ENCODE data around the gene SHROOM2.

SHROOM2 gene

DNA sequence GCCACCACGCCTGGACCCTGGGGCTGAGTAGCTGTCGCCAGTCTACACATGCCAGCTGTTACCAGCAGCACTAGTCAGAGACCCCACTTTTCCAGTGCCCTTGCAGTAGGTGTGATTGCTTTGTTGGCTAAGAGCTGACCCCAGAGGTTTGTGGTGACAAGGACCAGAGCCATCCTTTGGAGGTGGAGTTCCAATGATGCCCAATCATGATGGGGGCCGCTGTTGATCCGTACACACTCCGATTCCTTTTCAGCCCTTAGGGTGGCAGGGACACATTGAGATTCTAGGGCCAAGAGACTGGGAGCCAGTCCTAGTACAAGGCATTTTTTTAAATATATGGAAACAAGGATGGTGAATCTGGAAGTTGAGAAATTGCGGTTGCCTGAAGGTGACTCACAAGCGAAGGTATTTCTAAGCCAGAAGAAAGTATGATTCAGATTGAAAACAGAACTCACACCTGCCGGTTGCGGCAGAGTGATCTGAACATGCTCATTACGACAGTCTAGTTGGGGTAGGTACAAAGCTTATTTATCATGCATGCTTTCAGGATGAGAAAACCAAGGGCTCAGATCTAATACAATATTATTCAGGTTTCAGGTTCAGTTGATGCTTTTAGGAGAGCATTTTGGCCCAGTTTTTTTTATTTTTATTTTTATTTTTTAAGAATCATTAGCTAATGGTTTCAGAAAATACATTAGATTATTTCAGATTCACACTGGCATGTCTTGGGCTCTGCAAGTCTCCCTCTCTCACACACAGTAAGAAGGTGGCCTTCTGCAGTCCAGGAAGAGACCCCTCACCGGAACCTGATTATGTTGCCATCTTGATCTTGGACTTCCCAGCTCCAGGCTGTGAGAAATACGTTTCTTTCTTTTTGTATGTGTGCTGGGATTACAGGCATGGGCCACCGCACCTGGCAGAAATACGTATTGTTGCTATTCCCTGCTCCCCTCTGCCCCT lies 43.4 kb downstream of the SHROOM2 start:
- CTCF ChIA-PET, result no interaction called here
- POLR2A ChIA-PET, result no interaction called here
- DNase-seq (ENCODE audit: extremely low spot score), result no peak
- TF ChIP-seq ARNT (IDR thresholded peaks at IDR 0.05), result no peak
- TF ChIP-seq LEF1 (IDR thresholded peaks at IDR 0.05; ENCODE audit: borderline replicate concordance), result no peak
- TF ChIP-seq CTBP1 (IDR thresholded peaks at IDR 0.05; ENCODE audit: borderline replicate concordance), result no peak
- TF ChIP-seq SUZ12 (IDR thresholded peaks at IDR 0.05), result no peak
- TF ChIP-seq ZNF384 (IDR thresholded peaks at IDR 0.05), result no peak
- TF ChIP-seq PKNOX1 (IDR thresholded peaks at IDR 0.05), result no peak
- no peak for TF ChIP-seq FOXK2 (IDR thresholded peaks at IDR 0.05)
- no peak for TF ChIP-seq BHLHE40 (IDR thresholded peaks at IDR 0.05; ENCODE audit: borderline replicate concordance)
- no peak for TF ChIP-seq FOXM1 (IDR thresholded peaks at IDR 0.05; ENCODE audit: borderline replicate concordance)
- no peak for TF ChIP-seq ELF4 (IDR thresholded peaks at IDR 0.05)
- no peak for TF ChIP-seq L3MBTL2 (conservative IDR thresholded peaks at IDR 0.05)
- no peak for TF ChIP-seq HDGF (IDR thresholded peaks at IDR 0.05; ENCODE audit: borderline replicate concordance)
- TF ChIP-seq NFRKB (IDR thresholded peaks at IDR 0.05), result no peak

GRCh38 chrX:9832811-9833210 lies 46.6 kb downstream of the SHROOM2 start:
- CTCF ChIA-PET, result no interaction called here
- no peak for DNase-seq (ENCODE audit: extremely low spot score)
- TF ChIP-seq HDGF (IDR thresholded peaks at IDR 0.05; ENCODE audit: borderline replicate concordance), result no peak
- POLR2A ChIA-PET, result no interaction called here

DNA sequence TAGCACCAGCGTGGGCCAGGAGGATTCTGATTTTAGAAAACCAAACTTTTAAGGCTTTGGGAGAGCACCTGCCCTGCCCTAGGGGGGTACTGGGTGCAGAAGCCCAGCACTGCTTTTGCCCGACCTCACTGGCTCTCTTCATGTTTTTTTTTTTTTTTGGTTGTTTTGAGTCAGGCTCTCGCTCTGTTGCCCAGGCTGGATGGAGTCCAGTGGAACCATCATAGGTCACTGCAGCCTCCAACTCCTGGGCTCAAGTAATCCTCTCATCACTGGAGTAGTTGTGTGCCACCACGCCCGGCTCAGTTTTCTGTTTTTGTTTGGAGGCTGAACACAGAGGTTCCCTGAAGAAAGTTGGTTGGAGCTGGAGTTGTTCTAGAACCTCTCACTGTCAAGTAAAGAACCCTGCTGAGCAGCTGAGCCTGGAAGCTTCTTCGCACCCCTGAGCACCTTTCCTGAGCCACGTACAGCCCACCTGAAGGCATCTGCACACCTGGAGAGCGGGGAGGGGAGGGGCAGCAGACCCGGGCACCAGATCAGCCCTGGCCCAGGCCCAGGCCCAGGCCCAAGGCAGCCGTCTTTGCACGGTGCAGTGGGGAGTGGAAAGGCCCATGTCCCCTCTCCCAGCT lies 49.5 kb downstream of the SHROOM2 start:
- DNase-seq (ENCODE audit: extremely low spot score), result no peak
- ChIA-PET POLR2A (no interaction called here), CTCF (interaction anchor here (0.6 kb wide), 1 partner anchor 36 kb away, joined by 3 read pairs; no protein-coding TSS in a partner anchor)
- TF ChIP-seq L3MBTL2 (conservative IDR thresholded peaks at IDR 0.05), result no peak
- no peak for TF ChIP-seq PKNOX1 (IDR thresholded peaks at IDR 0.05)
- no peak for TF ChIP-seq SUZ12 (IDR thresholded peaks at IDR 0.05)
- TF ChIP-seq FOXM1 (IDR thresholded peaks at IDR 0.05; ENCODE audit: borderline replicate concordance), result no peak
- no peak for TF ChIP-seq NFRKB (IDR thresholded peaks at IDR 0.05)
- TF ChIP-seq CTBP1 (IDR thresholded peaks at IDR 0.05; ENCODE audit: borderline replicate concordance), result no peak
- no peak for TF ChIP-seq LEF1 (IDR thresholded peaks at IDR 0.05; ENCODE audit: borderline replicate concordance)
- TF ChIP-seq FOXA1 (IDR thresholded peaks at IDR 0.05), result no peak
- no peak for TF ChIP-seq ZNF384 (IDR thresholded peaks at IDR 0.05)
- TF ChIP-seq FOXK2 (IDR thresholded peaks at IDR 0.05), result no peak

- no peak for DNase-seq (ENCODE audit: extremely low spot score)
- no peak for TF ChIP-seq FOXK2 (IDR thresholded peaks at IDR 0.05)
- no peak for TF ChIP-seq TARDBP (IDR thresholded peaks at IDR 0.05)
- no peak for TF ChIP-seq L3MBTL2 (conservative IDR thresholded peaks at IDR 0.05)
- no peak for TF ChIP-seq NFRKB (IDR thresholded peaks at IDR 0.05)
- no peak for TF ChIP-seq HDGF (IDR thresholded peaks at IDR 0.05; ENCODE audit: borderline replicate concordance)
- TF ChIP-seq SUZ12 (IDR thresholded peaks at IDR 0.05), result no peak
- TF ChIP-seq LEF1 (IDR thresholded peaks at IDR 0.05; ENCODE audit: borderline replicate concordance), result no peak
- CTCF ChIA-PET, result no interaction called here
- POLR2A ChIA-PET, result no interaction called here
Observed at GRCh38 chrX:9842541-9842940, 56.3 kb downstream of the SHROOM2 start.

DNA sequence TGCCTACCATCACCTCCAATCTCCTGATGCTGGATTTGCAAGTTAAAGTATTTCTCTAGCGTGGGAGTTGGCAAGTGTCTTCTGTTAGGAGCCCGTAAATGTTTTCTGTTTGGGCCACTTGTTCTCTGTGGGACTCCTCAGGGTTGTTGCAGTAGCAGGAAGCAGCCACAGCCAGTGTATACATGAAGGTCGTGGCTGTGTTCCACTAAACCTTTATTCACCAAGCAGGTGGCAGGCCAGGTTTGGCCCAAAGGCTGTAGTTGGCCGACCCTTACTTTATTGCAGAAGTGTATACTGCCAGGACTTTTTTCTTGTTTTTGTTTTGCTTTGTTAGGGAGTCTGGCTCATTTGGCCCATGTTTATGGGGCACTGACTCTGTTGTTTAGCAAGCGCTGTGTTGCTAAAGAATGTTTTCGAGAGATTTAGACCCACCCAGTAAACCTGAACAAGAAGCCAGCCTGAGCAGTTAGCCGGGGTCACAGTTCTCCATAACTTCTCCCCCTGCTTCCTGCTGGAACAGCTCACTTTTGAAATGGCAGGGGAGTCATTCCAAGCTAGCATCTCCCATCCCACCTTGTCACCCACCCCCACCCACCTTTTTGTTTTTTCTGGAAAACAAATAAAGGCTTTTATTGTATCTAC lies 58.8 kb downstream of the SHROOM2 start:
- CTCF ChIA-PET, result no interaction called here
- no peak for DNase-seq (ENCODE audit: extremely low spot score)
- TF ChIP-seq SUZ12 (IDR thresholded peaks at IDR 0.05) (no peak), ELF4 (IDR thresholded peaks at IDR 0.05) (no peak), PKNOX1 (IDR thresholded peaks at IDR 0.05) (no peak)
- POLR2A ChIA-PET, result no interaction called here

- no peak for TF ChIP-seq SUZ12 (IDR thresholded peaks at IDR 0.05)
- no peak for TF ChIP-seq CTBP1 (IDR thresholded peaks at IDR 0.05; ENCODE audit: borderline replicate concordance)
- no peak for TF ChIP-seq FOXA1 (IDR thresholded peaks at IDR 0.05)
- TF ChIP-seq FOXM1 (IDR thresholded peaks at IDR 0.05; ENCODE audit: borderline replicate concordance), result no peak
- no peak for TF ChIP-seq HDGF (IDR thresholded peaks at IDR 0.05; ENCODE audit: borderline replicate concordance)
- no peak for TF ChIP-seq BHLHE40 (IDR thresholded peaks at IDR 0.05; ENCODE audit: borderline replicate concordance)
- no peak for TF ChIP-seq FOXK2 (IDR thresholded peaks at IDR 0.05)
- TF ChIP-seq ARNT (IDR thresholded peaks at IDR 0.05), result no peak
- no peak for TF ChIP-seq NFRKB (IDR thresholded peaks at IDR 0.05)
- no peak for TF ChIP-seq L3MBTL2 (conservative IDR thresholded peaks at IDR 0.05)
- ChIA-PET POLR2A (no interaction called here), CTCF (no interaction called here)
- no peak for DNase-seq (ENCODE audit: extremely low spot score)
Observed at GRCh38 chrX:9845578-9845952, 59.3 kb downstream of the SHROOM2 start.
